ENCODE results near the gene ZC3H11A. TPM values are rescaled to one million over a fixed set of nuclear protein-coding genes. Genes with fewer than 3 reads are reported as not detected.

ZC3H11A gene
- total and polyA plus RNA-seq, 2 of the 13 experiments (the other 11 are each of a cell fraction or from before 2014, with no cell fraction given), result 56.9 to 59.7 TPM

DNA sequence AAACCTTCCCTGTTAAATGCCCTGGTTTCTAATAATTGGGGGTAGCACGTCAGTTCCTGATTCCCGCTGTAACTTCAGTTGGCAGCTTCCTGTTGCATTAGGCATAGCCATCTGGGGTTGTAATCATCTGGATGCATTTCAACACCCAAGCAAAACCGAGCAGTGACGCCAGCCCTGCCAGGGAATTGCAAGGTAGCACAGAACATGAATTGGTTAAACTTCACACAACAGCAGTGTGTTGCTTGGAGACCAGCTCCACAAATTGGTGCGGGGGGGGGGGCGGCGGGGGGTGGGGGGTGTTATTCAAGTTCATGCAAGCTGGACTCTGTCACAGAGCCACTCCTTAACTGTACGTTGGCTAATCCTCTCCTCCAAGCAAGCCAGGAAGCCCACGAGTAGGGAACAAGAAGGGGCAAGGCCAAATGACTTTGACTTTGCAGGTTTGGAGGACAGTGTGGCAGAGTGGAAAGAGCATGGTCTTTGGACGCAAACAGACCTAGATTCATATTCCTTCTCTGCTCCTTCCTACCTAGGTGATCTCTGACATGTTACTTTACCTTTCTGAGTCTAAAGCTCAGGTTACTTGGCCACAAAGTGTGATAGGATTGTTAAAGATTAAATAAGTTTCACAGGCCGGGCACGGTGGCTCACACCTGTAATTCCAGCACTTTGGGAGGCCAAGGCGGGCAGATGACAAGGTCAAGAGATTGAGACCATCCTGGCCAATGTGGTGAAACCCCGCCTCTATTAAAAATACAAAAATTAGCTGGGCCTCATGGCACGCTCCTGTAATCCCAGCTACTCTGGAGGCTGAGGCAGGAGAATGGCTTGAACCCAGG lies 25.7 kb upstream of the ZC3H11A start (continued):
- TF ChIP-seq HDAC2 (CRISPR knock-in tag; IDR thresholded peaks at IDR 0.05) (0 out of 2 replicates have a peak, but pooled peaks have one; percentile 11), SAFB2 (CRISPR knock-in tag; IDR thresholded peaks at IDR 0.05; ENCODE audit: borderline replicate concordance, low read depth) (no peak), HNF4A (CRISPR knock-in tag; IDR thresholded peaks at IDR 0.05) (peak; percentile 56), NAIF1 (CRISPR knock-in tag; IDR thresholded peaks at IDR 0.05; ENCODE audit: borderline replicate concordance) (no peak), ZNF652 (CRISPR knock-in tag; IDR thresholded peaks at IDR 0.05; ENCODE audit: borderline replicate concordance, low read depth) (peak; percentile 91), NFATC3 (CRISPR knock-in tag; IDR thresholded peaks at IDR 0.05) (no peak), ZBTB7B (CRISPR knock-in tag; IDR thresholded peaks at IDR 0.05) (no peak), ZNF615 (CRISPR knock-in tag; IDR thresholded peaks at IDR 0.05; ENCODE audit: borderline replicate concordance) (no peak), TRIM24 (CRISPR knock-in tag; IDR thresholded peaks at IDR 0.05) (no peak), ZNF460 (CRISPR knock-in tag; IDR thresholded peaks at IDR 0.05; ENCODE audit: borderline replicate concordance) (peak; percentile 37; the same call in 1 of the 2 replicates), U2AF2 (IDR thresholded peaks at IDR 0.05; ENCODE audit: low read depth, low read length) (no peak), NCOA2 (CRISPR knock-in tag; IDR thresholded peaks at IDR 0.05) (no peak), YEATS2 (CRISPR knock-in tag; IDR thresholded peaks at IDR 0.05; ENCODE audit: borderline replicate concordance) (no peak), TBX3 (IDR thresholded peaks at IDR 0.05; ENCODE audit: borderline replicate concordance) (peak; percentile 42; the same call in 1 of the 2 replicates), YEATS4 (CRISPR knock-in tag; IDR thresholded peaks at IDR 0.05; ENCODE audit: borderline replicate concordance) (no peak), MYC (CRISPR knock-in tag; IDR thresholded peaks at IDR 0.05; ENCODE audit: borderline replicate concordance) (no peak), RFX5 (IDR thresholded peaks at IDR 0.05; ENCODE audit: low read depth, low read length) (no peak), SRSF9 (IDR thresholded peaks at IDR 0.05; ENCODE audit: borderline replicate concordance, insufficient read depth, low read depth, low read length, poor library complexity, severe bottlenecking) (no peak), RFX1 (IDR thresholded peaks at IDR 0.05) (peak; percentile 16; the same call in 1 of the 2 replicates), POLR2G (IDR thresholded peaks at IDR 0.05; ENCODE audit: low read depth, low read length) (no peak), GABPA (IDR thresholded peaks at IDR 0.05; ENCODE audit: low read depth, low read length) (no peak), GABPA (CRISPR knock-in tag; IDR thresholded peaks at IDR 0.05; ENCODE audit: low read depth) (0 out of 2 replicates have a peak, but pooled peaks have one; percentile 32), ZNF138 (CRISPR knock-in tag; IDR thresholded peaks at IDR 0.05; ENCODE audit: low read depth) (no peak), ZMAT3 (CRISPR knock-in tag; conservative IDR thresholded peaks at IDR 0.05) (no peak), SYNCRIP (IDR thresholded peaks at IDR 0.05; ENCODE audit: insufficient read depth, low read depth, low read length) (no peak), GTF3A (CRISPR knock-in tag; conservative IDR thresholded peaks at IDR 0.05) (no peak)
- TF ChIP-seq, protein P1, sequence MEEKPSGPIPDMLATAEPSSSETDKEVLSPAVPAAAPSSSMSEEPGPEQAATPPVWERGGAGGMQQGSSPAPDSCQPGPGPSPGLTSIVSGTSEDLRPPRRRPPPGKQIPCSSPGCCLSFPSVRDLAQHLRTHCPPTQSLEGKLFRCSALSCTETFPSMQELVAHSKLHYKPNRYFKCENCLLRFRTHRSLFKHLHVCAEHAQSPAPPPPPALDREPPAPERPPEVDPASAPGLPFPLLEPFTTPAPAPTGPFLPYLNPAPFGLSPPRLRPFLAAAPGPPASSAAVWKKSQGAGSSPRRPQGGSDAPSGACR (CRISPR knock-in tag; IDR thresholded peaks at IDR 0.05), result no peak
- TF ChIP-seq, protein P2, sequence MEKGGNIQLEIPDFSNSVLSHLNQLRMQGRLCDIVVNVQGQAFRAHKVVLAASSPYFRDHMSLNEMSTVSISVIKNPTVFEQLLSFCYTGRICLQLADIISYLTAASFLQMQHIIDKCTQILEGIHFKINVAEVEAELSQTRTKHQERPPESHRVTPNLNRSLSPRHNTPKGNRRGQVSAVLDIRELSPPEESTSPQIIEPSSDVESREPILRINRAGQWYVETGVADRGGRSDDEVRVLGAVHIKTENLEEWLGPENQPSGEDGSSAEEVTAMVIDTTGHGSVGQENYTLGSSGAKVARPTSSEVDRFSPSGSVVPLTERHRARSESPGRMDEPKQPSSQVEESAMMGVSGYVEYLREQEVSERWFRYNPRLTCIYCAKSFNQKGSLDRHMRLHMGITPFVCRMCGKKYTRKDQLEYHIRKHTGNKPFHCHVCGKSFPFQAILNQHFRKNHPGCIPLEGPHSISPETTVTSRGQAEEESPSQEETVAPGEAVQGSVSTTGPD (CRISPR knock-in tag; IDR thresholded peaks at IDR 0.05), result no peak
- TF ChIP-seq, protein P3, sequence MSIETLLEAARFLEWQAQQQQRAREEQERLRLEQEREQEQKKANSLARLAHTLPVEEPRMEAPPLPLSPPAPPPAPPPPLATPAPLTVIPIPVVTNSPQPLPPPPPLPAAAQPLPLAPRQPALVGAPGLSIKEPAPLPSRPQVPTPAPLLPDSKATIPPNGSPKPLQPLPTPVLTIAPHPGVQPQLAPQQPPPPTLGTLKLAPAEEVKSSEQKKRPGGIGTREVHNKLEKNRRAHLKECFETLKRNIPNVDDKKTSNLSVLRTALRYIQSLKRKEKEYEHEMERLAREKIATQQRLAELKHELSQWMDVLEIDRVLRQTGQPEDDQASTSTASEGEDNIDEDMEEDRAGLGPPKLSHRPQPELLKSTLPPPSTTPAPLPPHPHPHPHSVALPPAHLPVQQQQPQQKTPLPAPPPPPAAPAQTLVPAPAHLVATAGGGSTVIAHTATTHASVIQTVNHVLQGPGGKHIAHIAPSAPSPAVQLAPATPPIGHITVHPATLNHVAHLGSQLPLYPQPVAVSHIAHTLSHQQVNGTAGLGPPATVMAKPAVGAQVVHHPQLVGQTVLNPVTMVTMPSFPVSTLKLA (IDR thresholded peaks at IDR 0.05), result no peak
